ENCODE results near the gene ZNF48.

ZNF48 gene

DNA sequence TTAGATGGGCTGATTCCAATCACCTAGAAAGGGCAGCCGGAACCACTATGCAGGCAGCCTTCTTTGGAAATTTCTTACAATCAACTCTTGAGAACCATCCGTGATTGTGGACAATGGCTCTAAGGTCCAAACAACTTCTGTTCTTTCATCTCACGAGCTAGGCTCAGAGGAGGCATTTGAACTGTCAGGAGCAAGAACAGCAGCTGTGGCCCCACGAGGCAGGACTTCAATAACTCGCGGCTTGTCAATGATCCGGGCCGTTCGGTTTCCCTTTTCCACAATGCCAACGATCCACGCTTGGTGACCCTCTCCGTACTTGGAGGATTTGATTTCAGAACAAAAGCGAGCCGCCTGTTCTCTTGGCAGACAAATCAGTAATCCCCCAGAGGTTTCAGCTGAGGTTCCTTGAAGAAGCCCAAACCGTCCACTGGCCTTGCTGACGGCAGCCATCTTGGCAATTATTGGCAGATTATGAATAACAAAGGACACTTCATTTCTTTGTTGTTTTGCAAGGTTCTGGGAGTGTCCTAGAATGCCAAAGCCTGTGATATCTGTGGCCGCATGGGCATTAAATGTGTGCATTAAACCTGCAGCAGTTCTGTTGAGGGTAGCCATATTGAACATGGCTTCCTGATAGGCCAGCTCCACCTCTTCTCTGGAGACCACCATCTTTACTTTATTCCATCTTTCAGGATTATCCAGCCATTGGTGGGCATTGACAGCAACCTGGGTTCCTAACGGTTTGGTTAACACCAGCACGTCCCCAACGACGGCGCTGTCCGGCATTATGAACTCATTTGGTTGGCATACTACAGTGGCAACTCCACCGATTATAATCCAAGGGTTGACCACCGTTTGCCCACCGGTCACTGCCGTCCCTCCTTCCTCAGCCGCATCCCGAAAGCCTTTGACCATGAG, 49.3 kb downstream of the ZNF48 start:
- no peak for DNase-seq (ENCODE audit: low read depth)

DNA sequence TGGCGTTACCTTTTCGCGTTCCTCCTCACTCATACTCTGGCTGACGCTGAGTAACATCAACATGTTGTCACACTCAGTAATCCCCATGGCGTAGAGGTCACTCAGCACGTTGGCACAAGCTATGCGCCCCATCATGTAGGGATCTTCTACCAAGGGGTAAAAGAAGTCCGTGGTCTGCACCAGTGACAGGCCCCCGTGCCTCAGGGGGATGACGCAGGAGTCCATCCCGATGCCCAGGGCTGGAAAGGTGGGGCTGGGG, 49.9 kb downstream of the ZNF48 start:
- no peak for DNase-seq (ENCODE audit: low read depth)

DNA sequence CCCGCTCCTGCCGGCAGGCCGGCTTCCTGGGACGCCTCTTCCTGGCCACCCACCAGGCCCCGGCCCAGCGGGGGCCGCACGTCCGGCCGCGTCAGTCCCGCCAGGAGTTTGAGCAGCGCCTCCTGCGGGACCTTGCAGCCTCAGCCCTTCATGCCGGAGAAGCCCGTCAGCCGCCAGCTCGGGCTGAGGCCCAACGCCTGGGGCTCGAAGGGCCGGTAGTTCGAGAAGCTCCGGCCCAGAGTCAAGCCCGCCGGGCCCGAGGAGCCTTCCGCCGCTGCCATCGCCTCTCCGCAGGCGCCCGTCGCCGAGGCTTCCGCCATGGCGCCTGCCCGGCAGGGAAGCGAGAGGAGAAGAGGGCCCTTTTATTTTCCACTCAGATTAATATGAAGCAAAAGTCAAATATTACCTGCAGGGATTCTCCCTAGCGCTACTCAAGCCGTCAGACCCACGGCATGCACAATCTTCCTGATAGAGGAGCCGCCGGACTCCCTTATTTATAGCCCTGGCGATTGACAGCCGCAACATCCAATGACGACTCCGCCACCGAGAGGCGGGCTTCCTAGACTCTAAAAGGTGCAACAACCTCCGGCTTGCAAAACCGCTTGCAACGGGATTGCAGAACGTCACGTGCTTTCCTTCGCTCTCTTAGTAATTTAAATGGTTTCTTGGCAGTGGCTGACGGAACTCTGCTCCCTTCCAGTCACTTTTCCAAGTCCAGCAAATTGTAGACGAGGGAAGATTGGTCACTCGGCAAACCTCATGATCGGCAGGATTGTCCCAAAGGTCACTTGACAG, 50.4 kb downstream of the ZNF48 start, which contains the start of gene SEPHS2:
SEPHS2 (minus strand) TSS at position 467 of the 795 bp plus-strand sequence; CDS start at position 320, 147 bp downstream.
- peak; percentile 89 for DNase-seq (ENCODE audit: low read depth)

DNA sequence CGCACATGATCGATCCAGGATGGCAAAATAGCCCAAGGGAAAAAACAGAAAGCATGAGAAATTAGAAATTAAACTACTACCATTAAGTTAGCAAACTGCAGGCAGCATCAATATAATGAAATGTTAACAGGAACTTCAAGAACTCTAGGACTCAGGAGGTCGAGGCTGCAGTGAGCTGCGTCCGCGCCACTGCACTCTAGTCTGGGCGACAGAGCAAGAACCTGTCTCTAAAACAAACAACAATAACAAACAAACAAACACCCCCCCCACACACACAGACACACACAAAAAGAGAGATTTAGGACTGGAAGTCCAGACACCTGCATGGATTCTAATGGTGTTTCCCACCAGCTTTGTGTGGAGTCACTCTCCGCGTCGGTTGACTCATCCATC, 51.0 kb downstream of the ZNF48 start:
- no peak for DNase-seq (ENCODE audit: low read depth)

DNA sequence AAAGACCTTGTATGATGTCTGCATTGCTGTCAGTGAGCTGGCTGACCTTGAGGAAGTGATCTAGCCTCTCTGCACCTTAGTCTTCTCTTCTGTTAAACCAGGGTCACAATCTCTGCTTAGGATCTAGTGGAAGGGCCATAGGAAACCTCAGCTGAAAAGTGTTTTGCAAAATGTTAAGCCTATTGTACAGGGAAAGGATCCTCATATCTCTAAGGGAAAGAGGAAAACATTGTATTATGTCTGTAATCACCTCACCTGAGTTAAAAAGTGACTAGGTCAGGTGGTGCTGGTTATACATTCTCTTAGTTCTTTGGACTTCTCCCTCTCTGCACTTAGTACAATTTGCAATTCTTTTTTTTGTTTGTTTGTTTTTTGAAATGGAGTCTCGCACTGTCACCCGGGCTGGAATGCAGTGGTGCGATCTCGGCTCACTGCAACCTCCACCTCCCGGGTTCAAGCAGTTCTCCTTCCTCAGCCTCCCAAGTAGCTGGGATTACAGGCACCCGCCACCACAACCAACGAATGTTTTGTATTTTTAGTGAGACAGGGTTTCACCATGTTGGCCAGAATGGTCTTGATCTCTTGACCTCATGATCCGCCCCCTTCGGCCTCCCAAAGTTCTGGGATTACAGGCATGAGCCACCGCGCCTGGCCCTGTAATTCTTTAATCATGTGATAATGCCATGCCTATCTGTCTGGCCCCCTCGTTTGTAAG, 52.4 kb downstream of the ZNF48 start:
- no peak for DNase-seq (ENCODE audit: low read depth)

DNA sequence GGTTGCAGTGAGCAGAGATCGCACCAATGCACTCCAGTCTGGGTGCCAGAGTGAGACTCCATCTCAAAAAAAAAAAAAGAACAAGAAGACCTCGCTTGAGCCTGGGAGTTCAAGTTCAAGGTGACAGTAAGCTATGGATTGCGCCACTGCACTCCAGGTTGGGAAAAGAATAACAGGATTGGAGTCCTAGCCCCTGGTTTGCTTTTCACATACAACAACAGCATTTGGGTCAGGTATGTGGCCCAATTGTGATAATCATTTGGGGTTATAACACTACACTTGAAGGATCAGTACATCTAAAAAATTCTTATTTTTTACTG, 53.9 kb downstream of the ZNF48 start:
- DNase-seq (ENCODE audit: low read depth), result no peak
